ENCODE results near the gene RPS19BP1.

RPS19BP1 gene, protein sequence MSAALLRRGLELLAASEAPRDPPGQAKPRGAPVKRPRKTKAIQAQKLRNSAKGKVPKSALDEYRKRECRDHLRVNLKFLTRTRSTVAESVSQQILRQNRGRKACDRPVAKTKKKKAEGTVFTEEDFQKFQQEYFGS

DNA sequence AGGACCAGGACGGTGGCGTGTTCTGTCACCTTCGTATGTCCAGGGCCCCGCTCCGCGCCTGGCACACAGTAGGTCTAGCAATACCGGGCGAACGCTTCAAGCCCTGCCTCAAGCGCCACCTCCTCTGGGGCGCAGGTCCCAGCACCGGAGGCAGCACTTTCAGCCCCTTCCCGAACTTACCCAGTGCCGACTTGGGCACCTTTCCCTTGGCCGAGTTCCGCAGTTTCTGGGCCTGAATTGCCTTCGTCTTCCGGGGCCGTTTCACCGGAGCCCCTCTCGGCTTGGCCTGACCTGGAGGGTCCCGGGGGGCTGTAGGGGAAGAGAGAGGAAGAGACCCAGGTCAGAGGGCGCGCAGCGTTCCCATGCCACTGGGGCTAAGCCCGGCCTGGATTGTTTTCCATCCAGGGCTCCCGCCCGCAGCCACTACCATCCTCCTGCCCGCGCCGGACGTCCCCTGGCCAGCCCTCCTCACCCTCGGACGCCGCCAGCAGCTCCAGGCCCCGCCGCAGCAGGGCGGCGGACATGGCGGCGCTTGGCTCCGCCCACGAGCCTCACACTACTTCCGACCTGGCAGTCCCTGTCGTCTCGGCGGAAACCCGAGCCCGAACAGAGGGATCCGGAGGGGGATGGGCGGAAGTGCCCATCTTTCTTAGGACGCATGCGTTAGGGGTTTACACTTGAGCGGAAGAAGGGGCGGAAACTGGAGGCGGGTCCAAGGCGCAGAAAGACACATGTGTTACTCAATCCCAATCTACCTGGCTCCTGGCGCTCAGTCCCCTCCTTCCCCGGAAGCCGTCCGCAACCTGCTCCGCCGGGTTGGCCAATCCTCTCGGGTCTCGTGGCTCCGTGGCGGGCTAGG lies at the start of gene RPS19BP1:
TSS of gene RPS19BP1 (minus strand) at position 534 of the 859 bp plus-strand sequence. CDS start at position 524, 10 bp downstream.
- peak; percentile 99 for DNase-seq (ENCODE audit: low spot score)

DNA sequence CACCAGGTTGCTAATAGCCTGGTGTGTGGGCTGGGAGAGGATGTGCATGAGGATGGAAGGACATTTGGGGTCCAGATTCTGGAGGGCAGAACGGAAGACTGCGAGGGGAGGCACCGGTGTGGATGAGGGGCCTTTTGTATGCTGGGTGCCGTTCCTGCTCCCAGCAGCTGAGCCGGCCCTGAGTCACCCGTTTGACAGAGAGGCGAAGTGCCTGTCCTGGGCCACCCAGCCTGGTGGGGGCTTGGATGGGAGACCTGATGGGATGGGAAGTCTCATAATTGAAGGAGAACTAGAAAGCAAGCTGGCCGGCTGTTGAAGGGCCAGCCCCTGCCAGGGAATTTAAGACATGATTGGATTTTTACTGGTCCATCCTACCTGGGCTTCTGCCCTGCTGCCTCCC lies 48.8 kb upstream of the RPS19BP1 start:
- no peak for DNase-seq (ENCODE audit: low spot score)

DNA sequence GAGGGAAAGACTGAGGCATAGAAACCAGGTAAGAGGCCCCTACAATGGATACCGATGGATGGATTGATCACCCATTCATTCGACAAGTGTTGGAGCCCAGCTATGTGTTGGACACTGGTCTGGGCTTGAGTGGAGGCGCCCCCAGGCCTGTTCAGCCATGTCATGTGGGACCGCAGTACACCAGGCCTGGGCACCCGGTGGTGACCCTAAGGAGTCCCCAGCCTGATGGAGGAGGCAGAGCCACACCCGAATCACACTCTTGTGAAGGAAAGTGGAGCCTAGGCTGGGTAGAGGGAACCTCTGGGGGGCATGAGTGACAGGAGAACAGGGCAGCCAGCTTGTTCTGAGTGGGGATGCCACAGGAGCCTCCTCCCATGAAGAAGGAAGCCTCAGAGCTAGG lies 48.2 kb upstream of the RPS19BP1 start:
- no peak for DNase-seq (ENCODE audit: low spot score)

DNA sequence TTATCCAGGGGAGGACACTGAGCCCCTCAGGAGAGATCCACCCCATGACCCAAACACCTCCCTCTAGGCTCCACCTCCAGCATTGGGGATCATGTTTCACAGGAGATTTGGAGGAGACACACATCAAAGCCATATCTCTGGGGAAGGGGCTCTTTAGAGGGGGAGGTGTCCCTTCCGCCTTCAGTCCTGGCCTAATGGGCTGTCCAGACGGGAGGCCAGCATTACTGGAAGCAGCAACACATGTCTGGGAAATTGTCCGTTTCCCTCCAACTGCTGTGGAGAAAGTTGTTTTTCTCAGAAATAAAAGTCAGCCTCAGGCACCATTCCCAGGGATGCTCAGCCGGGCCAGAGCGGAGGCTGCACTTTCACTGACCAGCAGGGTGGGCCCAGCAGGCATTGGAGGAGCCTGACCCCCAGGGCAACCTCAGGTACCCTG lies 47.5 kb upstream of the RPS19BP1 start:
- DNase-seq (ENCODE audit: low spot score) = no peak

DNA sequence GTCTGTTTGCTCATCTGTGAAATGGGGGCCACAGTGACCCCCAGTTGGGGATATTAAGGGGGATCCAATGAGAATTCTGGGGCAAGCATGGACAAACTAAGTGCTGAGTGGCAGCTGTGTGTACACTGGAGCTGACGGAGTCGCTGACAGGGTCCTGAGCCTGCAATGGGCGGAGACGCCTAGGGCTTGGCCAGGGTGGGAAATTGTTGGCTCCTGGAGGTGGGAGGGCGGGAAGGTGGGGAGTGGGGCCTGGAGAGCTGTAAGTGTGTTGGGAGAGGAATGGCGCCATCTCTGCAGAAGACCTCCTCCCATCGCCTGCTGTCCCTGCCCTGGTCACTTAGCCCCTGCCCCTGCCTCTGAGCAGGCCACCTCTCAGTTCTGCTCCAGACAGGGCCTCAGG lies 45.4 kb upstream of the RPS19BP1 start:
- no peak for DNase-seq (ENCODE audit: low spot score)

DNA sequence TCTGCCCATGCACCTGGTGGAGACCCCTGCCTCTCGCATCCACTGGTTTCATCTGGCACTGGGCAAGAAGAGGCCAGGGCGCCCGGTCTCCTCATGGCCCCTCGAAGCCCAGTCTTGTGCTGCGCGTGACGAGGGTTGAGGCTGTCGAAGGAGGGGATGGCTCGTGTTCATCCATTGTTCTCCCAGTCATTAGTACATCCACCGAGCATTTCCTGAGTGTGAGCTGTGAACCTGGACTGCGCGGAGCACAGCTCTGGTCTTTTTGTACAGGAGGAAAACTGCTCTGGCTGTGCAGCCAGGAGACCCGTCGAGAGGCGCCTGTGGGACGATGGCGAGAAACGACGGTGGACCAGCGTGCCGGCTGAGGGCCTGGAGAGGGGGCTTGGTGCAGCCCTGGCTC lies 44.8 kb upstream of the RPS19BP1 start:
- no peak for DNase-seq (ENCODE audit: low spot score)

DNA sequence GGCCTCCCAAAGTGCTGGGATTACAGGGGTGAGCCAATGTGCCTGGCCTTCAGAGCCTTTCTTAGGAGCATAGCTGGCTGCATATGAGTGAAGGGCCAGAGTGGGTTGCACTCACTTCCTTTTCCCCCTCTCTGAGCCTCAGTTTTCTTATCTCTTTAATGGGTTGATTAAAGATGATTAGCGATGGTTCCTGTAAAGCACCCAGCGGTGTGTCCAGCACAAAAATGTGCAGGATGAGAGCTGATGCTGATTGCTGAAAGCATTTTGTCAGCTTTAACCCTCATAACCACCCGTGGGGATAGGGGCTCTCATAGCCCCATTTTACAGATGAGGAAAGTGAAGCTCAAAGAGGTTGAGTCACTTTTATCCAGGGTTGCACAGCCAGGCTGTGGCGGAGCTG lies 43.5 kb upstream of the RPS19BP1 start:
- no peak for DNase-seq (ENCODE audit: low spot score)

DNA sequence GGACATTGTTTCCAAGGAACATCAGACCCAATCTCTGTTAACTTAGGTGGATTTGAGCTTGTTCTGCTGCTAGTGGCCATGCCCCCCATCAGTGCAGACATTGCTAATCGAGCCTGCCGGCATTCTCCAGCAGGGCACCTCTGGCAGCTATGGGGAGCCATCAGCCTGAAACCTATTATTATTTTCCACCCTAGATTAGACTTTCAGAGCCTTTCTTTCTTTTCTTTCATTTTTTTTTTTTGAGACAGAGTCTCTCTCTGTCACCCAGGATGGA lies 42.9 kb upstream of the RPS19BP1 start:
- no peak for DNase-seq (ENCODE audit: low spot score)

DNA sequence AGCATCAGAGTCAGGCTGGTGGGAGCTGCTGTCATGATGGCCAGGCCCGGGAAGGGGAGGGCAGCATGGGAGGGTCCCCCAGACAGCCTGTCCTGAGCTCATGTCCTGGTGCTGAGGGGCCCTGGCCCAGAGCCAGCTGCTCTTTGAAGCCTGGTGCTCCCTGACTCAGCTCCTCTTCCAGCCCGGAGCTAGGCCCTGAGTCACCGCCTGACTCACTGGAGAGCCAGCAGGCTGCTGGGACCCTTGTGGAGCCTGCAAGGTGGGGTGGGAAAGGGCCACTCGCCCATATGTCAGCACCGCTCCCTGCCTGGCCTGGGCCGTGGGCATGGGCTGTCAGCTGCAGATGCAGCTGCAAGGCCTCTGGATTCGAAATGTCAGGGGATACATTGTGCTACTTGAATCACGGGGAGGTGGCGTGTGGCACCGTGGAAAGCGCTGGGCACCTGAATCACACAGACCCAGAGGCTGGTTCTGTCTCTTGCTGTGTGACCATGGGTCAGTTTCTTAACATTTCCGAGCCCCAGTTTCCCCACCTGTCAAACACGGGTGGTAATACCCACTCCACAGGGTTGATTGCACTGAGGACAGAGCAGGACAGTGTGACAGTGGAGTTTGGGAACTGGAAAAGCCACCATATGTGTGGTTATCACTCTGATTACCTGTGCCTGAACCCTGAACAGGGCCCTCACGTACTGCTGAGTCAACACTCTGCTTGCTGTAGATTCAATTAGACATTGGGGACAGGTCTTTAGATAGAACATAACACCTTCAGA lies 42.4 kb upstream of the RPS19BP1 start:
- DNase-seq (ENCODE audit: low spot score) = no peak

DNA sequence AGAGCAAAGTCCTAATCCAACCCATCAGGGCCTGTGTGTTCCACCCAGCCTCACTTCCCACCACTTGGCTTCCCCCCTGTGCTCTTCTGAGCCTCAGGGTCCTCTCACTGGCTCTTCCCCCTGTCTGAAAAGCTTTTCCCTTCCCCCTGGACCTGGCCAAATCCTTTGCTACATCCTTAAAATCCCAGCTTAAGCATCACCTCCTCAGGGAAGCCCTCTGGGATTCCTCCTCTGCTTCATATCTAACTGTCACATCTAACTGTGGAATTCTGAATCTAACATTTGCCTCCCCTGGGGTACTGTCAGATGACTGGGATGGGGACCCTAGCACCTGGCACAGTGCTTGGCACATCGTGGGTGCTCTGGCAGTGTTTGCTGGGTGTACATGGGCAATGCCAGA lies 39.0 kb upstream of the RPS19BP1 start:
- DNase-seq (ENCODE audit: low spot score) = no peak

DNA sequence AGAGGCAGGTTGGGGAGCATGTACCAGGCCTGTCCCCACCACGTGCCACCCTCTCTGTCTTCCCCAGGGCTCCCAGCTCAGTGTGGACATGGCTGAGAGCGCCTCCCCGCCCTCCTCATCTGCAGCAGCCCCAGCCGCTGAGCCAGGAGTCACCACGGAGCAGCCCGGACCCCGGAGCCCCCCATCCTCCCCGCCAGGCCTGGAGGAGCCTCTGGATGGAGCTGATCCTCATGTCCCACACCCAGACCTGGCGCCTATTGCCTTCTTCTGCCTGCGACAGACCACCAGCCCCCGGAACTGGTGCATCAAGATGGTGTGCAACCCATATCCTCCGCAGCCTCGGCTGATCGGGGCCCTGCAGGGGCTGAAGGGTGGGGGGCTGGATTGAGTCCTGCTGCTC lies 38.1 kb upstream of the RPS19BP1 start, which contains the start of gene CACNA1I:
TSS of gene CACNA1I (plus strand) at position 89 of the 400 bp plus-strand sequence. CDS start at position 89, 0 bp downstream.
- DNase-seq (ENCODE audit: low spot score) = no peak

DNA sequence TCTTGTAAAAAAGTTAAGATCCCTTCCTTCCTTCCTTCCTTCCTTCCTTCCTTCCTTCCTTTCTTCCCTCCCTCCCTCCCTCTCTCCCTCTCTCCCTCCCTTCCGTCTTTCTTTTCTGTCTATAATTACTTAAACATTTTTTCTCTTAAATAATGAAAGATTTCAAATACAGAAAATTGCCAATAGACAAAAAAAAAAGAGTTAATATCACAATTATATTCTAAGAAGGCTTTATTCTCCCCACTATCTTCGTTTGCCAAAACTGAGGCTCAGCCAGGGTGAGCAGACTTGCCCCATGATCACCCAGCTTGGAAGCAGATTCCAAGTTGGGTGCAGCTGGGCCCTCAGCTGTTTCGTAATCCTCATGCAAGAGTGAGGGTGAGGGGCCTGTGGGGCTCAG lies 37.7 kb upstream of the RPS19BP1 start:
- no peak for DNase-seq (ENCODE audit: low spot score)

DNA sequence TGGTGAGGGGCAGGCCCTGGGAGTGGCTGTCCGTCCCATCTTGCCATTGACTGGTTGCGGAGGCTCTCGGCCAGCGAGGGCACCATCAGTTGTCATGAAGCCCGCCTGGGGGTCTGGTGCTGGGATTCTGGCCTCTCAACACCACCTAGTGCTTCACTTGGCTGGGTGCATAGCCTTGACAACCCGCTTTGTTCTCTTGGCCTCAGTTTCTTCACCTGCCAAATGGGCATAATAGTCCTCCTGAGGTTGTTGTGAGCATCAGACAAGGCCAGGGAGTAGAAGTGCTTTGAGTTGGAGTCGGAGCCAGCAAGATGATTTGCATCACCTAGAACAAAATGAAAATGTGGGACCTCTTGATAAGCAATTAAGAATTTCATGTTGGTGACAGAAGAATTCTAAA lies 36.5 kb upstream of the RPS19BP1 start:
- no peak for DNase-seq (ENCODE audit: low spot score)

DNA sequence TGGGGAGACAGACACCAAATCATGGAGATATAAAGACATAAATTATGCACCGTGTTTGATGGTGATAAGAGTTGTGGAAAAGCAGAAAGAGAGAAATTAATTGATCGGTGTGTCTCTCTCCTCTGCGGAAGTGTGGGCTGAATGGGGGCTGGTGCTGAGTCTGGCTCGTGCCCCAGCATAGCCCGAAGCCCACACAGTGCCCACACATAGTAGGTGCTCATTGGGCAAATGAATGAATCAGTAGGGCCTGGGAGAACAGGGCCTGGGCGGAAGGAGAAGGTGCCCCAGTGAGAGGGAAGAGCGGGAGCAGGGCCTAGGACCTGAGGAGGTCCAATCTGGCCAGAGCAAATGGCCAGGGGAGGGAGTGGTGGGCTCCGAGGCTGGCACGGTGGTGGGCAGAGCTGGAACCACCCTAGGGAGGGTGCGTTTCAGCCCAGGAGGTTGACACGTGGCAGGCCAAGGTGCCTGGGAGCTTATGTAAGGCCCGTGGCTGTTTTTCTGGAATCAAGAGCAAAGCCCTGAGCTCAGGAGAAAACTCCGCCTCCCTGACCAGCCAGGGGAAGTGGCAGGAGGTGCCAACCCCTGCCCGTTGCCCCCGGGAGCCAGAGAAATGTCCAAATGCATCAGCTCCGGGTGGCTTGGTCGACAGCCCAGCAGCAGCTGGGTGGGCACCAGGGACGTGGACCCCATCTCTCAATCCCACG lies 35.9 kb upstream of the RPS19BP1 start:
- no peak for DNase-seq (ENCODE audit: low spot score)

DNA sequence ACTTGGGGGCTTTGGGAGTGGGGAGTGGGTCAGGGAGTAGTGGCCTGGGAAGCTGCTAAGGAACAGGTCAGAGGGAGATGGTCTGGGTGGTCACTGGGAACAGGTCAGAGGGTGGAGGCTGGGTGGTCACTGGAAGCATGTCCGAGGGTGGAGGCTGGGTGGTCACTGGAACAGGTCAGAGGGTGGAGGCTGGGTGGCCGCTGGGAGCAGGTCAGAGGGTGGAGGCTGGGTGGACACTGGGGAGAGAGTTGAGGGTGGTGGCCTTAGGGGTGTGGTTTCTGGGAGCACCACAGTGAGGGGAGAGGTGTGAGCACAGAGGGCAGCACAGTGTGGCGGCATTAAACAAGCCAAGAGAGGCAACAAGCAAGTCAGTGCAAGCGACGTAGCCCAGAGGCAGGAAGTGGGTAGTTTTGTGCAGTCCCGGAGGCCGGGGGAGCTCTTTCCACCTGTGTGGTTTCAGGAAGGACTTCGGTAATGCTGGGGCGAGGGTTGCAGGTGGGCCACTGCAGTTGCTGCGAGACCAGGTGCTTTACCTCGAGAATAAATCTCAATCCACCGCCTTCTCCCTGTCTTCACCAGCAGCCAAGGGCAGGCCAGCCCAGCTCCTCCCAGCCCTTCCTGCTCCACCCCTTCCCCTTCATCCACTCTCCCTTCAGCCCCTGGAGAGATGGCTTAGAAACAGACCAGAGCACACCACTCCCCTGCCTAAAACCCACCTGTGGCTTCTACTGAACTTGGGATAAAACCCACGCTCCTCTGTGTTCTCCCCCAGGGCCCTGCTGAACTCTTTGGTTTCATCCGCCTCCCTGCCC lies 34.8 kb upstream of the RPS19BP1 start:
- no peak for DNase-seq (ENCODE audit: low spot score)

DNA sequence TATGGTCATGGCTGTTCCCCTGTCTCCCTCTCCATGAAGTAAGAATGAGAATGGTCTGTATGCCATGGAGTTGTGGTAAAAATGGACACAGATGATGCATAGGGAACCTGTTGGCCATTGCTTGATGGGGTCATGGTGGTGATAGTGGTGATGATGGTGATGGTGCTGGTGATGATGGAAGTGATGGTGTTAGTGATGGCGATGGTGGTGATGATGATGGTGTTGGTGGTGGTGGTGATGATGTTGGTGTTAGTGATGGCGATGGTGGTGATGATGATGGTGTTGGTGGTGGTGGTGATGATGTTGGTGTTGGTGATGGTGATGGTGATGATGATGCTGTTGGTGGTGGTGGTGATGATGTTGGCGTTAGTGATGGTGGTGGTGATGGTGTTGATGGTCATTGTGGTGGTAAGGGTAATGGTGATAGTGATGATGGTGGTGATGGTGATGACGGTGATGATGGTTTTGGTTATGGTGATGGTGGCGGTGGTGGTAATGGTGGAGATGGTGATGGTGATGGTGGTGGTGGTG lies 32.9 kb upstream of the RPS19BP1 start:
- no peak for DNase-seq (ENCODE audit: low spot score)

DNA sequence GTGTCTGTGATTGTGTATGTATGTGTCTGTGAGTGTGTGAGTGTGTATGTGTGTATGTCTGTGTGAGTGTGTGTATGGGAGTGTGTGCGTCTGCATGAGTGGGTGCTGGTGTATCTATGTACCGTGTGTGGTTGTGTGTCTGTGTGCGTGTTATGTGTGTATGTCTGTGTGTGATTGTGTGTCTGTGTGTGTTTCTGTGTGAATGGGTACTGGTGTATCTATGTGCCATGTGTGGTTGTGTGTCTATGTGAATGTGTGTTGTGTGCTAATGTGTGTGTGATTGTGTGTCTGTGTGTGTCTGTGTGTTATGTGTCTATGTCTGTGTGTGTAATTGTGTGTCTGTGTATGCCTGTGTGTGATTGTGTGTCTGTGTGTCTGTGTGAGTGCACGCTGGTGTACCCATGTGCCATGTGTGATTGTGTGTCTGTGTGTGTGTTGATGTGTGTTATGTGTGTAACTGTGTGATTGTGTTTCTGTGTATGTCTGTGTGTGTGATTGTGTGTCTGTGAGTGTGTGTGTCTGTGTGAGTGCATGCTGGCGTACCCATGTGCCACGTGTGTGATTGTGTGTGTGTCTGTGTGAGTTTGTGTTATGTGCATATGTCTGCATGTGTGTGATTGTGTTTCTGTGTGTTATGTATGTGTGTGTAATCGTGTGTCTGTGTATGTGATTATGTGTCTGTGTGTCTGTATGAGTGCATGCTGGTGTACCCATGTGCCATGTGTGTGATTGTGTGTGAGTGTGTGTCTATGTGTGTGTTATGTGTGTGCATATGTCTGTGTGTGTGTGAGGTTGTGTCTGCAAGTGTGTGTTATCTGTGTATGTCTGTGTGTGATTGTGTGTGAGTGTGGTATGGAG lies 31.3 kb upstream of the RPS19BP1 start:
- DNase-seq (ENCODE audit: low spot score) = no peak

DNA sequence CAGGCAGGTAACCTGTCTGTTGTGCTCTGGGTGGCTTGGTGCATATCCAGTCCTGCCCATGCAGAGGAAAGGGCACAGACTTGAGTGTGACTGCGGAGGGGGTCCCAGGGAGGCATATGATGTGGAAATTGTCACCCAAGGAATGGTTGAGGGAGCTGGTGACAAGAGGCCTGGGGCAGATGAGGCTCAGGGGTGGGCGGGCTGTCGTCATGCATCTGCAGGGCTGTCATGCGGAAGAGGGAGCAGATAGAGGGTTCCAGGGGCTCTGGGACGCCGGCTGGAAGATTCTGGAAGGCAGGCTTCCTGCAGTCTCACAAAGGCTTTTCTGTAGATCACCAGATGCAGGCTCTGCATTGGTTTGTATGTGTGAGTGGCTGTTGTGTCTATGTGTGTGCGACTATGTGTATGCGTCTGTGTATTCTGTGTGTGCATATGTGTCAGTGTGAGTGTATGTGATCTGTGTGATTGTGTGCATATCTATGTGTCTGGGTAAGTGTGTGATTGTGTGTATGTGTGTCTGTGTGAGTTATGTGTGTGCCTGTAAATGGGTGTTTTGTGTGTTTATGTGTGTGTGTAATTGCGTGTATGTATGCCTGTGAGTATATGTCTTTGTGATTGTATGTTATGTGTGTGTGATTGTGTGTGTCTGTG lies 30.4 kb upstream of the RPS19BP1 start:
- DNase-seq (ENCODE audit: low spot score) = no peak

DNA sequence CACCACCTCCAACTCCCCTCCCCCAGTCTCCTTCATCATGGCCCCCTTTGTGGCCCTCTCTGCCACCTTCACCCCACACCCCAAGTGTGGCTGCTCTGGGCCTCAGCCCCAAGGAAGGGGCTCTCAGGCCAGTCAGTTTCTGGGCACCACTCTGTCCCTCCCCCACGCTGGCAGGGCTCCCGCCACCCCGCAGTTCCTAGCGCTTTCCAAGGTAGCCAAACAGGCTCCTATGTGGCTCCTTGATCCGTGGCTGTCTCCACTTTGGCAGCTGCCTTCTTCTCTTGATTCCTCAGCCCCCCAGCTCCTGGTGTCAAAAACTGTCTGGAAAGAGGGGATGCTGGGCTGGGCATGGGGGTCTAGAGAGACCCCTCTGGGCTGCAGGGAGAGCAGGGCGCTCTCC lies 27.6 kb upstream of the RPS19BP1 start:
- DNase-seq (ENCODE audit: low spot score) = no peak
